Measurements from ENCODE around the gene TRANK1.

TRANK1 gene

GRCh38 chr3:36862076-36862755 lies 82.6 kb downstream of the TRANK1 start:
- H3K9me3 ChIP-seq, result no peaks in the 10 kb centered on the region
- no peak for DNase-seq (ENCODE audit: low spot score in 2 of 2)
- peaks cover 1% of the 10 kb centered on the region; the same call in 1 of the 2 replicates for H3K27me3 ChIP-seq (ENCODE audit: low read depth)
- no peaks in the 10 kb centered on the region for H3K36me3 ChIP-seq (replicated peaks)
- in situ Hi-C loops (cut with MboI; ENCODE audit: low sequenced_read_pairs), result loop anchor here (10.0 to 25.0 kb wide), 2 partner anchors 127 to 900 kb away; no protein-coding TSS in a partner anchor
- H3K4me1 ChIP-seq, result no peaks in the 10 kb centered on the region
- no peak overlapping the region for H3K4me3 ChIP-seq

- in situ Hi-C loops (cut with MboI; ENCODE audit: low sequenced_read_pairs), result loop anchor here (25.0 kb wide), 1 partner anchor 897 kb away; no protein-coding TSS in a partner anchor
- no peak for DNase-seq (ENCODE audit: low spot score in 2 of 2)
- Histone ChIP-seq H3K27me3 (ENCODE audit: low read depth) (no peaks in the 10 kb centered on the region), H3K4me1 (no peaks in the 10 kb centered on the region), H3K4me3 (no peak overlapping the region), H3K36me3 (replicated peaks) (no peaks in the 10 kb centered on the region), H3K9me3 (no peaks in the 10 kb centered on the region)
Measured at GRCh38 chr3:36859494-36859893, 85.4 kb downstream of the TRANK1 start.

GRCh38 chr3:36852071-36852470 lies 92.8 kb downstream of the TRANK1 start:
- no peak overlapping the region for H3K4me3 ChIP-seq
- no peak for DNase-seq (ENCODE audit: low spot score in 2 of 2)
- no peaks in the 10 kb centered on the region for H3K4me1 ChIP-seq
- in situ Hi-C loops (cut with MboI; ENCODE audit: low sequenced_read_pairs), result loop anchor here (25.0 kb wide), 1 partner anchor 890 kb away; no protein-coding TSS in a partner anchor
- H3K36me3 ChIP-seq (replicated peaks), result no peaks in the 10 kb centered on the region
- H3K9me3 ChIP-seq, result no peaks in the 10 kb centered on the region
- H3K27me3 ChIP-seq (ENCODE audit: low read depth), result no peaks in the 10 kb centered on the region

- no peaks in the 10 kb centered on the region for H3K36me3 ChIP-seq (replicated peaks)
- H3K9me3 ChIP-seq, result no peaks in the 10 kb centered on the region
- DNase-seq (ENCODE audit: low spot score in 2 of 2), result no peak
- in situ Hi-C loops (cut with MboI; ENCODE audit: low sequenced_read_pairs), result loop anchor here (25.0 kb wide), 1 partner anchor 888 kb away; no protein-coding TSS in a partner anchor
- H3K4me1 ChIP-seq, result no peaks in the 10 kb centered on the region
- no peaks in the 10 kb centered on the region for H3K27me3 ChIP-seq (ENCODE audit: low read depth)
- no peak overlapping the region for H3K4me3 ChIP-seq
Measured at GRCh38 chr3:36850743-36851142, 94.1 kb downstream of the TRANK1 start.

DNA sequence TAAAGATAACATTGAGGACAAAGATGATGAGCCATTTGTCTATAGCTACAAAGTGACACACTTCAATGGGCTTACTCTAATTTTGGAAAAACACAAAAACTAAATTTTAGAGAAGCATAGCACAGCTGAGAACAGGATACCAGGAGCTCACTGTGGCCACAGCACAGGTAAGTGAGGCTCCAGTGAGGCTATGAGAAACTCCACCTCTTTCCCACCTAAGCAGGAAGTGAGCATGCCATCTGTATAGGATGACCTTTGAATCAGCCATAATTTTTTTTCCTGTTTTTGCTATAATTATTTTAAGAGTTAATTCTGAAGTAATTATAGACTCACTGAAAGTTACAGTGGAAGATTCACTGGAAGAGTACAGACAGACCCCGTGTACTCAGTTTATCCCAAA lies 98.4 kb downstream of the TRANK1 start:
- Histone ChIP-seq H3K27me3 (ENCODE audit: low read depth) (no peaks in the 10 kb centered on the region), H3K9me3 (no peaks in the 10 kb centered on the region), H3K4me1 (no peaks in the 10 kb centered on the region), H3K36me3 (replicated peaks) (no peaks in the 10 kb centered on the region), H3K4me3 (no peak overlapping the region)
- DNase-seq (ENCODE audit: low spot score in 2 of 2), result no peak
- in situ Hi-C loops (cut with MboI; ENCODE audit: low sequenced_read_pairs), result no loop called here

DNA sequence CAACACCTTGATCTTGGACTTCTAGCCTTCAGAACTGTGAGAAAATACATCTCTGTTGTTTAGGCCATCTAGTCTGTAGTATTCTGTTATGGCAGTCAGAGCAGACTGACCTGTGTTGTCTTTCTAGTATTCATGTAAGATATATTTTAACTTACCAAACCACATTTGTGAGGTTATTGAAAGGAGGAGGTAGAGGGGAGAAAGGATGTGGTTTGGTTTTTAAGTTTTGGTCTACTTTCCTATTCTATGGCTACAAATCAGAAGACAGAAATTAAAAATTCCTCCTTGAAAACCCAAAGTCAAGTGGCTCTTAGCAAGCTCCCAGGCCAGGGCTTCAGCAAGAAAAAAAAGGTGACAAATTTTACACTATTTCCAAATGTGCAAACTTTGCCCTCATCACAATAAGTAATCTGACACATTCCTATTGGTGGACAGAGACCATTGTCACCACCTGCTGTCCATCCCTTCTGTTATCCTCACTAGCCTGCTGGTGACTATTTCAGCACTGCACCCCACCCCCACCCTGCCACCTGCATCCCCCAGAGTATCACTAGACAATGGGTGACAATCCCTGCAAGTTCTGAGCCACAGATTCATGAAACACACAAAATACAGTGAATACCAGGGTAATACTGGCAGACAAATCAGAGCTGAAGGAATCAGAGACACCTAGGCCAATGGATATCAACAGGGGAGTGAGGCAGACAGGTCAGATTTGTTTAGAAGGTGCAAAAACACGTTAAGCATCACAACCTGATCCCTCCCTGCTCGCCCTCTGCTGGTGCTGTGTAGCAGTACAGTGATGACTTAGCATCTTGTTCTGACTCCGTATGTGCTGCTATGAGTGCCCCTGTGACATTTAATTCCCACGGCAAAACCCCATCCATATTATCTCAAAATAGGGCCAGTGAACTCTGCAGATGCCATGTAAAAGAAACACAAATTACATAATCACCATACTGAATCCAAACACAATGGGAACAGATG lies 101.5 kb downstream of the TRANK1 start:
- Histone ChIP-seq H3K4me3 (no peak overlapping the region), H3K4me1 (no peaks in the 10 kb centered on the region), H3K9me3 (no peaks in the 10 kb centered on the region), H3K36me3 (replicated peaks) (no peaks in the 10 kb centered on the region), H3K27me3 (ENCODE audit: low read depth) (no peaks in the 10 kb centered on the region)
- in situ Hi-C loops (cut with MboI; ENCODE audit: low sequenced_read_pairs), result no loop called here
- DNase-seq (ENCODE audit: low spot score in 2 of 2), result peak; percentile 8 to 63

DNA sequence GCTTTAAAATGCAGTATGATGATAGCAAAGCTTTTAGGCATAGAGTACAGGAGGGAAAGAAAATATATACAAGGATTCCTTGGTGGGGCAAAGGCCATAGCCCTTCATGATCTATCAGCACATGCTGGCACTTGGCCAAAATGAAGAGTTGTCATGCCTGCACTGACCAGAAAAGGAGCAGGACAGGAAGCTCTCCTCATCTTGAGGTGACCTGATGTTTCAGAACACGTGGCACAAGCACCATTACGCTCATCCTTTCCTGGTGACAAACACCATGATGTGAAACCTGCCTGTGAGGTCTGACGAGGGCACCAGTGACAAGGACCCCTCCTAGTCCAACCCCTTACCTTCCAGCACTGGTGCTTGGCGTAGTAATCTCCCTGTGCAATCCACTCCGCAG lies 102.6 kb downstream of the TRANK1 start:
- DNase-seq (ENCODE audit: low spot score in 2 of 2), result no peak
- Histone ChIP-seq H3K9me3 (no peaks in the 10 kb centered on the region), H3K4me3 (no peak overlapping the region), H3K36me3 (replicated peaks) (no peaks in the 10 kb centered on the region), H3K4me1 (no peaks in the 10 kb centered on the region), H3K27me3 (ENCODE audit: low read depth) (no peaks in the 10 kb centered on the region)
- in situ Hi-C loops (cut with MboI; ENCODE audit: low sequenced_read_pairs), result no loop called here

DNA sequence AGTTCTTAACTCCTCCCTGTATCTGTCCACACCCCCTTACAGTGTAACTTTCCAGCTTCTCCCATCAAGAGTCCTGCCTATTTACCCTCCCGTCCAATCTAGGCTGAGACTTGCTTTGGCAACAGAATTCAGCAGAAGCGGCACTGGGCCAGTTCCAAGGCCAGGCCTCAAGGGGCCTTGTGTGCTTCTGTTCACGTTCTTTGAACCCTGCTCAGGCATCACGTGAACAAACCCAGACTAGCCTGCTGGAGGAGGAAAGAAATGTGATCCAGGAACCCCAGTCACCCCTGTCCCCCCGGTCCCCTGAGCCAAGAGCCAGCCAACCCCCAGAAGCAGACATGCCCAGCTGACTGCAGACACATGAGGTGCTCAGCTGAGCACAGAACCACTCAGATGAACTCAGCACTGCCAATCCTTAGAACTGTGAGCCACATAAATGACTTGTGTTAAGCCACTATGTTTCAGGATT lies 104.4 kb downstream of the TRANK1 start:
- Histone ChIP-seq H3K27me3 (ENCODE audit: low read depth) (no peaks in the 10 kb centered on the region), H3K4me3 (no peak overlapping the region), H3K4me1 (no peaks in the 10 kb centered on the region), H3K36me3 (replicated peaks) (no peaks in the 10 kb centered on the region), H3K9me3 (no peaks in the 10 kb centered on the region)
- DNase-seq (ENCODE audit: low spot score in 2 of 2), result no peak
- in situ Hi-C loops (cut with MboI; ENCODE audit: low sequenced_read_pairs), result no loop called here

DNA sequence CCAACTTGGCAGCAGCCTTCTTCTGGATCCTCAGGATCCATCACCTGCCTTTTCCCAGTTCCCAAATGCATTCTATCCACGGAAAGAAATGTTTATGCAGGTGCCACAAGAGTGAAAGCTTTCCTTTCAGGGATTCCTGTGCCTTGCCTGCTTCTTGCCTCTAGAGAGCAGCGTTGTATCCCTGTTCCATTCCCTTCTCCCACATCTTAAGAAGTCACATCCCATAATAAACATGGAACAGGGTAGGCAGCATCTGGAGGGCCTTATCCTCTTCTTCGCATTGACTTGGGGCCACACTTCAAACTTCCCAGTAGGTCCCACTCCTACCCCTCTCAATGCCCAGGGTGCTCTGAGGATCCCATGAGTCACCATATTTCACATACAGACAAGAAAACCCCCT lies 107.8 kb downstream of the TRANK1 start:
- in situ Hi-C loops (cut with MboI; ENCODE audit: low sequenced_read_pairs), result no loop called here
- H3K4me3 ChIP-seq, result no peak overlapping the region
- DNase-seq (ENCODE audit: low spot score in 2 of 2), result no peak
- H3K4me1 ChIP-seq, result no peaks in the 10 kb centered on the region
- no peaks in the 10 kb centered on the region for H3K27me3 ChIP-seq (ENCODE audit: low read depth)
- H3K9me3 ChIP-seq, result no peaks in the 10 kb centered on the region
- no peaks in the 10 kb centered on the region for H3K36me3 ChIP-seq (replicated peaks)

DNA sequence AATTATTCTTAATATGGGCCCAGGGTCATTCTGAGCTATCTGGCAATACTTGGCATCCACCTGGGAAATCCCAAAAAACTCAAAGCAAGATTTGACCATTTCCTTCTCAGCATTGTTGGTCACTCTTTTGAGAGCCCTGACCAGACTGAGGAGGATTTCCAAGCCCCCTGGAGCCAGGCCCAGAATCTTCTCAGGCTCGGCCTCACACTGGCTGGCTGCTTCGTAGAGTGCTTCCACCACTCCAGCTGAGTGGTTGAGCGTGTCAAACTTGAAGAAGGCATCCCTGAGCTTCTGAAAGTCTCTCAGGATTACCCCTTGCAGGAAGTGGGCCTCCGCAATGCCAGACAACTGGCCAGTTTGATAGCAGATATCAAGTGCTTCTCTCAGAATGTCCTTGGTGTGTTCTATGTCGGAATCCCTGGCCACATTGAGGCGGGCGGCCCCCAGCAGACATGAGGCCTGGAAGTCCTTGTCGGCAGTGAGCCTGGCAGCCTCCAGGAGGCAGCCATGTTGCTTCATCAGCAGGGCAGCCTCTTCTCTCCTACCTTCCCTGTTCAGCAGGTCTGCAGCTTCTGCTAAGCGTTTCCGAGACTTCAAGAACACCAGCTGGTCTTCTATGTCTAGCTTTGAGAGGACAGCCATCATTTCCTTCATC lies 111.6 kb downstream of the TRANK1 start:
- Histone ChIP-seq H3K4me3 (no peak overlapping the region), H3K36me3 (replicated peaks) (no peaks in the 10 kb centered on the region), H3K27me3 (ENCODE audit: low read depth) (peaks cover 3% of the 10 kb centered on the region; the same call in 1 of the 2 replicates), H3K4me1 (no peaks in the 10 kb centered on the region), H3K9me3 (no peaks in the 10 kb centered on the region)
- in situ Hi-C loops (cut with MboI; ENCODE audit: low sequenced_read_pairs), result no loop called here
- DNase-seq (ENCODE audit: low spot score in 2 of 2), result no peak

DNA sequence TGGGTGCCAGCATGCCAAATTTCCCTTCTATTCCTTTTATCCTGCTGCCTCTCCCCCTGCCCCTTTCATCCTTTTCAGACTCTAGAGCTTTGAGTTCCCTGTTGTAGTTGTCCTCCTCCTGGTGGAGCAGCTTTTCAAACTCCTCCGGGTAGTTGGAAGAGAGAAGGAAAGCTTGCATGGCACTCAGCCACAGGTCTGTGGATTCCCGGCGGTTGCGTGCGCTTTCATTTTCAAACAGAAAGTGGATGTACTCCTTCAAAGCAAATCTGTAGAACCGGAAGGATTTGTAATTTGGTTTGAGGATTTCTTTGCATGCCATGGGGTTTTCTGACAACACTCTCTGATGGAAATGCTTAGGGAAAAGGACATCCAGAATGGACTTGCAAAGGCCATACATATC lies 112.4 kb downstream of the TRANK1 start:
- Histone ChIP-seq H3K36me3 (replicated peaks) (no peaks in the 10 kb centered on the region), H3K27me3 (ENCODE audit: low read depth) (peaks cover 3% of the 10 kb centered on the region; the same call in 1 of the 2 replicates), H3K9me3 (no peaks in the 10 kb centered on the region), H3K4me3 (no peak overlapping the region), H3K4me1 (no peaks in the 10 kb centered on the region)
- in situ Hi-C loops (cut with MboI; ENCODE audit: low sequenced_read_pairs), result no loop called here
- no peak for DNase-seq (ENCODE audit: low spot score in 2 of 2)

DNA sequence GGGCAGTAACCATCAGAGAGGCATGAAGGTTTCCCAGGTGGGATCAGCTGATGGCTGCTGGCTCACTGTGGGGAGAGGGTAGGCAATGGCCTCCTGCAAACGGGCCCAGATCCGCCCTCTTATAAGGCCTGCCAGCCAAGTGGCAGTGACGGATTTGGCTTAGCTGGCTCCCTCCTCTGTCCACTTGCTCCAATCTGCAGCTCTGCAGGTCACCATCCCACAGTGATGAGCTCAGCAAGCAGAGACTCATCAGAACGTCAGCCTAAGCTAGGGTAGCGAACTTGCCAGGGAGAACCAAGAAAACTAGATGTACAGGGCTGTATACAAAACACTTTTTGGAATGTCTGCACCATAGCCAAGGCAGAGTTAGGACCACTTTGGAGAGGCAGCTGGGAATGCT lies 117.7 kb downstream of the TRANK1 start:
- Histone ChIP-seq H3K9me3 (no peaks in the 10 kb centered on the region), H3K27me3 (ENCODE audit: low read depth) (peaks cover 3% of the 10 kb centered on the region; the same call in 1 of the 2 replicates), H3K36me3 (replicated peaks) (no peaks in the 10 kb centered on the region), H3K4me1 (no peaks in the 10 kb centered on the region), H3K4me3 (no peak overlapping the region)
- DNase-seq (ENCODE audit: low spot score in 2 of 2), result no peak
- in situ Hi-C loops (cut with MboI; ENCODE audit: low sequenced_read_pairs), result no loop called here

- DNase-seq (ENCODE audit: low spot score in 2 of 2), result no peak
- Histone ChIP-seq H3K27me3 (ENCODE audit: low read depth) (peaks cover 3% of the 10 kb centered on the region; the same call in 1 of the 2 replicates), H3K4me1 (no peaks in the 10 kb centered on the region), H3K4me3 (no peak overlapping the region), H3K9me3 (no peaks in the 10 kb centered on the region), H3K36me3 (replicated peaks) (no peaks in the 10 kb centered on the region)
- in situ Hi-C loops (cut with MboI; ENCODE audit: low sequenced_read_pairs), result no loop called here
Measured at GRCh38 chr3:36826240-36826639, 118.6 kb downstream of the TRANK1 start.

Data from HAP-1 (cell line).